SK-N-SH (cell line): ENCODE measurements around the gene CENPQ.

Source experiments
- CTCF ChIP-seq: fragments of 200-600 bp; sonication (generic); IDR thresholded peaks from 2 replicates; pipeline ENCODE4 v1.6.1; 2017; ENCODE audit warnings: antibody characterized with exemption, mild to moderate bottlenecking, moderate library complexity
- EP300 ChIP-seq, 2 experiments: IDR thresholded peaks; 2 replicates each; pipeline versions ENCODE4 v1.4.0 to v1.6.1; 2012; ENCODE audit warnings: borderline replicate concordance in 1 of 2, low read depth in 1 of 2, low read length in 1 of 2
- FOSL2 ChIP-seq: IDR thresholded peaks from 2 replicates; pipeline ENCODE4 v1.4.0; 2012; ENCODE audit warnings: low read depth, mild to moderate bottlenecking, moderate library complexity, borderline replicate concordance
- JUND ChIP-seq: IDR thresholded peaks from 2 replicates; pipeline ENCODE4 v1.4.0; 2012
- MXI1 ChIP-seq: IDR thresholded peaks from 2 replicates; pipeline ENCODE4 v1.6.1; 2012; ENCODE audit warnings: mild to moderate bottlenecking, low read depth, low read length, improper control_type of control experiment
- RAD21 ChIP-seq: IDR thresholded peaks from 2 replicates; pipeline ENCODE4 v1.6.1; 2012; ENCODE audit warnings: mild to moderate bottlenecking, low read length
- RXRA ChIP-seq: IDR thresholded peaks from 2 replicates; pipeline ENCODE4 v1.4.0; 2012; ENCODE audit warnings: low read depth, mild to moderate bottlenecking, borderline replicate concordance
- ZBTB33 ChIP-seq: IDR thresholded peaks from 2 replicates; pipeline ENCODE4 v1.4.0; 2012; ENCODE audit warnings: low read depth, borderline replicate concordance

GRCh38 chr6:49462071-49462470 is 1.1 kb upstream of the CENPQ start:
- TF ChIP-seq CTCF (no peak), RXRA (no peak), FOSL2 (no peak), MXI1 (no peak), JUND (no peak), EP300 (IDR thresholded peaks at IDR 0.05; ENCODE audit: borderline replicate concordance in 1 of 2, low read depth in 1 of 2, low read length in 1 of 2) (no peak), RAD21 (no peak), ZBTB33 (no peak)
